Thoracic aorta (tissue), 2 donors: Measurements from ENCODE around the gene RIMKLA. TPM values are rescaled to one million over a fixed set of nuclear protein-coding genes. Genes with fewer than 3 reads are reported as not detected.
A peak's percentile ranks its signal among the peaks of the same experiment; 100 is the strongest.

Experiments used
- ATAC-seq: fragments of 150-250 bp; one replicate; pipeline ENCODE4 v1.8.0; 2017; ENCODE audit warnings: low read depth; ENCODE audit not compliant: insufficient number of reproducible peaks, low FRiP score
- DNase-seq: peaks from one replicate; pipeline ENCODE4 v3.0.0-alpha.2; 2020; ENCODE audit warnings: low spot score
- H3K27ac ChIP-seq, 2 donors: fragments of 200-600 bp; sonication (generic); 1 replicate in 1 of 2; 2 replicates in 1 of 2; pipeline ENCODE4 v1.5.1; 2016; ENCODE audit warnings: mild to moderate bottlenecking in 2 of 2, moderate library complexity in 2 of 2
- H3K27me3 ChIP-seq: fragments of 200-600 bp; sonication (generic); replicated peaks from 2 replicates; pipeline ENCODE4 v1.6.0; 2016; ENCODE audit warnings: mild to moderate bottlenecking; ENCODE audit not compliant: insufficient read depth
- H3K36me3 ChIP-seq: fragments of 200-600 bp; sonication (generic); one replicate; pipeline ENCODE4 v1.5.1; 2016
- H3K4me1 ChIP-seq, 2 donors: fragments of 200-600 bp; sonication (generic); 1 replicate in 1 of 2; 2 replicates in 1 of 2; pipeline versions ENCODE4 v1.5.1 to v1.6.0; 2016; ENCODE audit warnings: low read depth in 2 of 2, mild to moderate bottlenecking in 1 of 2; ENCODE audit not compliant: control insufficient read depth in 1 of 2
- H3K4me3 ChIP-seq: fragments of 200-600 bp; sonication (generic); 2 replicates; pipeline ENCODE4 v1.5.1; 2016; ENCODE audit warnings: mild to moderate bottlenecking
- H3K9me3 ChIP-seq: fragments of 200-600 bp; sonication (generic); 2 replicates; pipeline ENCODE4 v1.5.1; 2016
- total RNA-seq, 2 donors: library from RNA; depleted of rRNA; stranded (reverse); fragments of >200 nt; gene quantifications; one replicate each; pipeline versions ENCODE4 v1.1.0 to v1.2.3, GENCODE V29; 2016
- TF ChIP-seq, protein P1 (sequence below): fragments of 200-600 bp; sonication (generic); IDR thresholded peaks from one replicate; pipeline ENCODE4 v1.5.1; 2019; ENCODE audit warnings: antibody characterized with exemption

Gene RIMKLA
- total RNA-seq, 2 donors from 2014 or later, result under 0.01 to 0.14 TPM

DNA sequence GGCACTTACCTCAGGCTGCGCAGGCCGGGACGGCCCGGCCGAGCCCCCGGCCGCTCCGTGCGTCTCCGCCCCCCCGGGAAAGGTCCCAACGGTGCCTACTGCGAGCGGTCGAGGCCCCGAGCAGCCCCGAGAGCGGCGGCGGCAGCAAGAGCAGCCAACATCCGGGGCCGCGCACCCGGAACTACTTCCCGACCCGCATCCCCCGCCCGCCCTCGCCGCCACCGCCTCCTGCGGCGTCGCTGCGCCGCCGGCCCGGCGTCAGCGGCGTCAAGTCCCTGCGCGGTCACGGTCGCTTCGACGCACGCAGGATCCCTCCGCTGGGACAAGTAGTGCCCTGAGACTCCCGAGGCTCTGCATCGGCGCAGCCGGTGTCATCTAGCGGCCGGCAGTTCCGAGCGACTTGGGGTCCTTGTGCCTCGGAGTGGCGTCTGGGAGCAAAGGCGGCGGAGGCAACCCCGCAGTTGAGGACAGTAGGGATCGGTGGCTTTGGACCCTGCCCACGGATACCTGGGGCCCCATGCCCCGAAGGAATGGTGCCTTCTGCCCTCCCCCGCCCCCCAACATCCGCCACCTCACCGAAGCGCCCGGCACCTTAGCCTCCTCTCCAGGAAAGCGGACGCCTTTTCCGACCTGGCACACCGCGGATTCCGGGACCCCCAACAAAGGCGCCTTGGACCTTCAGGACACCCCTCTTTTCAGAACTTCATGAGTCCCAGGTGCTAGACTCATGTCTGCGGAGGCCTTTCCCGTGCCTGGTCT is 45.4 kb upstream of the RIMKLA start, which contains the start of gene FOXJ3:
Gene FOXJ3, minus strand, starts transcription at position 186 of the 759 bp plus-strand sequence. CDS start 24,142 bp downstream, outside the sequence.
- Histone ChIP-seq H3K4me3 (peak within 1 kb of the TSS; percentile 97), H3K4me1 (peaks cover 6 to 33% of the 10 kb centered on the region in 2 donors), H3K36me3 (no peaks in the 10 kb centered on the region), H3K27me3 (no peaks in the 10 kb centered on the region), H3K27ac (peak within 1 kb of the TSS; percentile 85), H3K9me3 (no peaks in the 10 kb centered on the region)
- DNase-seq, result peak; percentile 55
- TF ChIP-seq, protein P1, sequence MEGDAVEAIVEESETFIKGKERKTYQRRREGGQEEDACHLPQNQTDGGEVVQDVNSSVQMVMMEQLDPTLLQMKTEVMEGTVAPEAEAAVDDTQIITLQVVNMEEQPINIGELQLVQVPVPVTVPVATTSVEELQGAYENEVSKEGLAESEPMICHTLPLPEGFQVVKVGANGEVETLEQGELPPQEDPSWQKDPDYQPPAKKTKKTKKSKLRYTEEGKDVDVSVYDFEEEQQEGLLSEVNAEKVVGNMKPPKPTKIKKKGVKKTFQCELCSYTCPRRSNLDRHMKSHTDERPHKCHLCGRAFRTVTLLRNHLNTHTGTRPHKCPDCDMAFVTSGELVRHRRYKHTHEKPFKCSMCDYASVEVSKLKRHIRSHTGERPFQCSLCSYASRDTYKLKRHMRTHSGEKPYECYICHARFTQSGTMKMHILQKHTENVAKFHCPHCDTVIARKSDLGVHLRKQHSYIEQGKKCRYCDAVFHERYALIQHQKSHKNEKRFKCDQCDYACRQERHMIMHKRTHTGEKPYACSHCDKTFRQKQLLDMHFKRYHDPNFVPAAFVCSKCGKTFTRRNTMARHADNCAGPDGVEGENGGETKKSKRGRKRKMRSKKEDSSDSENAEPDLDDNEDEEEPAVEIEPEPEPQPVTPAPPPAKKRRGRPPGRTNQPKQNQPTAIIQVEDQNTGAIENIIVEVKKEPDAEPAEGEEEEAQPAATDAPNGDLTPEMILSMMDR, result no peak
- peak; percentile 88 for ATAC-seq

DNA sequence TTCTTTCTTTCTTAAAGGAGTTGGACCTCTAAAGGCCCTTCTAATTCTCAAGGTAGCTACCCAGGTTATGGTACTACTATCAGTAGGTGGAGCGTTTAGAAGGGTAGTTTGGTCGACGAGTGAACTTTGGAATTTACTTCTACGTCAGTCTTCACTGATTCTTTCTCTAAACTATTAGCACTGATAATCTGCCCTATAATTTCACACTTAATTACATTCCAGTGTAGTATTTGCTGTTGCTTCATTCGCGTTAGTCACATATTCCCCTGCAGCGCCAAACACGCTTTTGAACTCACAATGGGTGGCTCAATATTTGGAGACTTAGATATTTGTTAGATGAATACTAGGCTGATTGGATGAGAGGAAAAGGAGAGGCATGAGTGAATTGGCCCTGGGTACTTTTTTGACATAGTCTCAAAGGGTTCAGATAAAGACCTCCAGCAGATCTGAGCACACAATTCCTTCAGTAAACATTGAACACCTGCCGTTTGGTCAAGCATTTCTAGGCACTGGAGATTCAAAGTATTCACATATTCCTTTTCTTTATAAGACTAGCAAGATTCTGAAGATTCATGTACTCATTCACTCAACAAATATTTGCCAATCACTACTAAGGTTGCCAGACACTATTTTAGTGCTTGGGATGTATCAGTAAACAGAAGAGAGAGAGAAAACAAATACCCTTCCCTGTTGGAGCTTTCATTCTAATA is 44.6 kb upstream of the RIMKLA start:
- Histone ChIP-seq H3K4me1 (peaks cover 6 to 26% of the 10 kb centered on the region in 2 donors), H3K27me3 (no peaks in the 10 kb centered on the region), H3K27ac (peak overlapping the region; percentile 85), H3K9me3 (no peaks in the 10 kb centered on the region), H3K36me3 (no peaks in the 10 kb centered on the region), H3K4me3 (peak overlapping the region; percentile 97)
- DNase-seq (no peak), ATAC-seq (no peak)
- TF ChIP-seq, protein P1, result no peak

DNA sequence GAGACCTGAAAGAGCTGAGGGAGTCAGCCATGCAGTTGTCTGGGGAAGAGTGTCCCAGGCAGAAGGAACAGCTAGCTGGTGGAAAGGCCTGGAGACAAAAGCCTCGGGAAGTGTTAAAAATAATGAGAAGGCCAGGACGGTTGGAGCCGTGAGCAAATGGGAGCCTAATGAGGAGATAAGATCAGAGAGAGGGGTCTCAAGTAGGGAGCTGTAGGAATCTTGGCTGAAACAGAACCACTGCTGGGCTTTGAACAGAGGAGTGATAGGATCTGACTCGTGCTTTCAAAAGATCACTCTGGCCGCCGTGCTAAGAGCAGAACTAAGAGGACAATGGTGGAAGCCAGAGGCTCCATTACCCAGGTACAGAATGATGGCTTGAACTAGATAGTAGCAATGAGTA is 43.6 kb upstream of the RIMKLA start:
- DNase-seq (no peak), ATAC-seq (no peak)
- no peak overlapping the region for H3K4me3 ChIP-seq
- no peaks in the 10 kb centered on the region for H3K9me3 ChIP-seq
- H3K27ac ChIP-seq, result no peak overlapping the region
- peaks cover 6 to 25% of the 10 kb centered on the region in 2 donors for H3K4me1 ChIP-seq
- no peaks in the 10 kb centered on the region for H3K27me3 ChIP-seq
- TF ChIP-seq, protein P1, result no peak
- no peaks in the 10 kb centered on the region for H3K36me3 ChIP-seq

DNA sequence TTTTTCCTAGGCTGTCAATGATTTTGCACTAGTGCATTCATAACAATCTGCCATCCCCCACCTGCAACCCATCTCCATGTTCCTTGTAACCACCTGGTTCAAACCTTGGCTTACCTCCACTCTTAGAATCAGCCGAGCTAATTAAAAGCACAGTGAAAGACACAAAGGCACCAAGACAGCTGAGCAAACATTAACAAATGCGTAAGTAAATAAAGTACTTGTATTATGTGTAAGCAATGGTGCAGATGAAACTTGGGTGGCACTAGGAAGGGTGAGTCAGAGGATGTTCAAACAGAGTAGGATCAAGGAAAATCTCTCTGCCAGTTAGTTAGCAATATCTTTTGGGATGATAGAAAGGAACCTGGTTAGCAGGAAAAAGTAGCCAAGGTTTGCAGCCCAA is 40.5 kb upstream of the RIMKLA start:
- Histone ChIP-seq H3K27ac (no peak overlapping the region), H3K4me1 (peaks cover 0 to 6% of the 10 kb centered on the region in 2 donors), H3K36me3 (no peaks in the 10 kb centered on the region), H3K9me3 (no peaks in the 10 kb centered on the region), H3K27me3 (no peaks in the 10 kb centered on the region), H3K4me3 (no peak overlapping the region)
- ATAC-seq (no peak), DNase-seq (no peak)
- TF ChIP-seq, protein P1, result no peak

DNA sequence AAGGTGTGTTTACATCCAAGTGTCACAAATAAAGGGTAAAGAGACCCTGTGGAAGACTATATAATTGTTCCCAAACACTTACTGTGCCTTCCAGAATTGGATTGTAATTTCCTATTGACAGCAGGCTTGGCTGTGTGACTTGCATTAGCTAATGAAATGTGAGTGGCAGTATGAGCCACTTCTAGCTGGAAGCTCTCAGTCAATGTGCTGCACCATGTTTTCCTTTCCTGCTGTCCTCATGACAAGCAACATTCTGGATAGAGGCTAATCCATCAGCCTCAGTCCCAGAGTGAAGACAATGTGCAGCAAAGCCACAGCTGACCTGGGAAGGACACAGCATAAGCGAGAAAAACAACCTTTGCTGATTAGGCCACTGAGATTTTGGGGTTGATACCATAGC is 39.7 kb upstream of the RIMKLA start:
- ATAC-seq (no peak), DNase-seq (no peak)
- peaks cover 0 to 2% of the 10 kb centered on the region in 2 donors for H3K4me1 ChIP-seq
- H3K27me3 ChIP-seq, result no peaks in the 10 kb centered on the region
- H3K9me3 ChIP-seq, result no peaks in the 10 kb centered on the region
- H3K4me3 ChIP-seq, result no peak overlapping the region
- TF ChIP-seq, protein P1, result no peak
- H3K27ac ChIP-seq, result no peak overlapping the region
- no peaks in the 10 kb centered on the region for H3K36me3 ChIP-seq
